HG02938 (cell line): ENCODE results near the gene C10orf143.

Source experiments
- ATAC-seq: cut with Tn5 transposase; IDR thresholded peaks from one replicate; pipeline ENCODE4 v1.9.1; 2021; ENCODE audit warnings: mild to moderate bottlenecking, moderate library complexity; ENCODE audit not compliant: unreplicated experiment

Gene C10orf143

DNA sequence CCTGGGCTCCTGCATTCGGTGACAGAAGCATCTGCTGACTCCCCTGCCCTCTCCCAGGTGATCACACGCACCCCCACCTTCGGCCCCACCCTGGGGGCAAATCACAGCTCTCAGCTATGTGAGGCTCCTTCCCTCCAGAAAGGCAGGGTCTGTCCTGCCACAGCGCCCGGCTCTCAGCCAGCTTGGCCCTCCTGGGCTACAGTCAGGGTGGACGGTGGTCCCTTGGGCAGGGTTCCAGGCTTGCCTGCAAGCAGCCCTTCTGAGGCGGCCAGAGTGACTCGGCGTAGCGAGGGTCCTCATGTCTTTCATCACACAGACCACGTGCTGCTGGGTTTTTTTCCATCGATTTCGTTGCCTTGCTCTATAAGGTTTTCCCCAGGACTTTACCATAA lies 93.0 kb downstream of the C10orf143 start:
- ATAC-seq: no peak

DNA sequence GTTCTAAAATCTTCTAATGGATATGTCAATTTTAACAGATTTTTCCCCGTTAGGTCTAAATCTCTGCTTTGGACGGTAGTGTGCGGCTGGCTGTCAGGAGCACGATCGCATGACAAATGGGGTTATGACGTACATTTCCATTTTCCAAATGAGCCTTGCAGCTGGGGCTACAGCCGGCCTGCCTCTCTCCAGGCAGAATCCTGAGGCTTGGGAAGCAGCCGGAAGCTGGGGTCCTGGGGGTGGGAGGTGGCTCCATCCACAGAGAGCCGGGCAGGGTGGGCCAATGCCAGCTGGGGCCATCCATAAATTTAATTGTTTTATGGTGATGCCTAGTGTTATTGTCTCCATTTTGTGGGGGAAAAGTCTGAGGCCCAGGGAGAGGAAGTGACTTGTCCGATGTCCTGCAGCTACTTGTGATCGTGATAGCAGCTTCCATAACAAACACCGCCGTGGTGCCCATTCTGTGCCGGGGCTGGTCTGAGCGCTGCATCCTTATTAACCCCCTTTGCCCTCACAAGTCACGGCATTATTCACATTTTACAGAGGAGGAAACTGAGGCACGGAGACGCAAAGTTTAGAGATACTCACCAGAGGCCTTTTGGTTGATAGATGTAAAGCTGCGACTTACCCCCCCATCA lies 93.5 kb downstream of the C10orf143 start:
- ATAC-seq: no peak

DNA sequence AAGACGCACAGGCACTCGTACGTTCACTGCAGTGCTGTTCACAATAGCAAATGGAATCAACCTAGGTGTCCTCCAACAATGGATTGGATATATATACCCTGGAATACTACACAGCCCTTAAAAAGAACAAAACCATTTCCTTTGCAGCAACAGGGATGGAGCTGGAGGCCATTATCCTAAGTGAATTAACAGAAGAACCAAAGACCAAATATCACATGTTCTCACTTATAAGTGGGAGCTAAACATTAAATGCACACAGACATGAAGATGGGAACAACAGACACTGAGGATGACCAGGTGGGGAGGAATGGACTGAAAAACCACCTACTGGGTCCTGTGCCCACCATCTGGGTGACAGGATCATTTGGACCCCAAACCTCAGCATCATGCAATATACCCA lies 94.5 kb downstream of the C10orf143 start:
- ATAC-seq: no peak

DNA sequence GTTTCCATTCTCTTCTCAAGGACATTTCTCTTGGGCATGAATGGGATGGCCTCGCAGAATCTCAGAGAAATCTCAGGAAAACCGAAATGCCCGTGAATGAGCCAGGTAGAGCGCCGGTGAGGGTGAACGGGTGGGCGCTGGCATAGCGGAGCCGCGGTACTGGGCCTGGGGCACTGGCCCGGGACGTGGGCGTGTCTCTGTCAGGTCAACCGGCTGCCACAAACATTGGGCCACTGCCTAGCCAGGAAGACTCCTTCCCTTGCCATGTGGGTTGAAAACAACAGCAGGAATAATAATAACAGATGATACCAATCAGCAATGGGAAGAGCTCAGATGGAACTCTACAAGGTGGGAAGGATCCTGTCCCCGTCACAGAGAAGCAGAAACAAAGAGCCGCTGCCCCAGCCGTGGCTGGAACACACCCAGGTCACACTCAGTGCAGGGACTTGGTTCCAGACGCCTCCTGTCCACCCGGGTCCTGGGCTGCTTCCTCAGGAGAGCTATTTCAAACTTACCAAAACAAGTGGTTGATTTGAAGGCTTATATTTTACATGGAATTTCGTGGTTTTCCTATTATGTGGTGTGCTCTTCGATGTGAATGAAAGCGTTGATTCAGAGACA lies 95.4 kb downstream of the C10orf143 start:
- no peak for ATAC-seq

DNA sequence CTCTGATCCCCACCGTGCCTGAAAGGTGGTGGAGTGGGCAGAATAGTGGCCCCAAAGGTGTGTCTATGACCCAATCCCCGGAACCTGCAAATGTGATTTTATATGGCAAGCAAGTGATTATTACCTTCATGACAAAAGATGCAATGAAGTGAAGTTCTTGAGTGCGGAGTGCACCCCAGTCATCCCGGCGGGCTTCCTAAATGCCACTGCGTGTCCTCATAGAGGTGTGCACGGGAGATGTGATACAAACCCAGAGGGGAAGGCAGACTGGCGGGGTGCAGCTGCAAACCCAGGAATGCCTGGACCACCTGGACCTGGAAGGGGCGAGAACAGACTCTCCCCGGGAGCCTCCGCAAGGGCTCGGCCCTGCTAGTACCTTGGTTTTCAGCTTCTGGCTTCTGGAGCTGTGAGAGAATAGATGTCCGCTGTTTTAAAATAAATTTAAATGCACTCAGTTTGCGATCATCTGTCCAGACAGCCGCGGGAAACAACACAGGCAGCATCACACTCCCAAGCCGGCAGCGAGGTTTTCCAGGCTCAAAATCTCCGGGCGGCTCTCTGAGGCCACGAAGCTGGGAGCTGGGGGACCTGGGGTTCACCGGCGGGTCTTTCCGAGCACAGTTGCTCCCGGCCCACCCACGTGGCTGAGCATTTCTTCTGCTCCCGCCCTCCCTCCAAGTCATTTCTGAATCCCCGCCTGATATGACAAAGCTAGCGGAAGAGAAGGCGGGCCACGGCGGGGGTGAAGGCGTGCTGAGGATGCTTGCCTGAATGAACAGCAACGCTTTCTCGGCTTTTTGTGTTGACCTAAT lies 96.2 kb downstream of the C10orf143 start:
- ATAC-seq: no peak
